Right lobe of liver (tissue), 6 donors: Measurements from ENCODE around the gene CYP19A1. TPM values are rescaled to one million over a fixed set of nuclear protein-coding genes. Genes with fewer than 3 reads are reported as not detected.

ENCODE experiments used
- ATAC-seq, 4 donors: fragments of 200-7000 bp; cut with Tn5 transposase; one replicate each; pipeline ENCODE4 v1.9.1; 2020; ENCODE audit warnings: mild to moderate bottlenecking in 4 of 4, moderate library complexity in 4 of 4
- DNase-seq, 3 donors: peaks; one replicate each; pipeline ENCODE4 v3.0.0-alpha.2; 2020
- H3K27ac ChIP-seq, 3 donors: fragments of 200-600 bp; one replicate each; pipeline ENCODE4 v1.8.0; 2022
- H3K27me3 ChIP-seq, 2 donors: fragments of 200-600 bp; one replicate each; pipeline ENCODE4 v1.8.0; 2022
- H3K36me3 ChIP-seq, 4 donors: fragments of 200-600 bp; sonication (generic) in 1 of 4; one replicate each; pipeline versions ENCODE4 v1.5.1 to v1.8.0; 2017 to 2022; ENCODE audit warnings: control low read depth in 1 of 4
- H3K4me1 ChIP-seq, 4 donors: fragments of 200-600 bp; sonication (generic) in 1 of 4; one replicate each; pipeline versions ENCODE4 v1.5.1 to v1.8.0; 2017 to 2022; ENCODE audit warnings: control low read depth in 1 of 4
- H3K4me3 ChIP-seq, 3 donors: fragments of 200-600 bp; one replicate each; pipeline ENCODE4 v1.8.0; 2022
- H3K9me3 ChIP-seq, 4 donors: fragments of 200-600 bp; sonication (generic) in 1 of 4; one replicate each; pipeline versions ENCODE4 v1.5.1 to v1.8.0; 2017 to 2022; ENCODE audit warnings: control low read depth in 1 of 4
- POLR2A ChIP-seq: fragments of 450-650 bp; IDR thresholded peaks from one replicate; pipeline ENCODE4 v1.6.1; 2017; ENCODE audit warnings: antibody characterized with exemption, mild to moderate bottlenecking
- WGBS: methylation state at CpG from one replicate; pipeline ENCODE4 v1.1.6; 2018; ENCODE audit warnings: low coverage, low lambda C conversion rate; ENCODE audit not compliant: insufficient coverage; ENCODE audit errors: missing lambda C conversion rate; 5-methylcytosine and 5-hydroxymethylcytosine counted together
- intact Hi-C, 2 donors: fragments of 100-400 bp; cut with DNase I; formaldehyde crosslinking; loops; one replicate each; pipeline versions ENCODE4 v1.11.2 to v1.14.1; 2022
- total RNA-seq, 6 experiments: library from RNA; depleted of rRNA in 2 of 6; stranded (reverse); fragments of >200 nt in 2 of 6; fragmentation: NEBNext Ultra II Directional in 3 of 6; extraction: Animal tissue kit (Norgen Biotek cat#: 25700) in 3 of 6; gene quantifications; one replicate each; pipeline versions ENCODE4 v1.1.0 to v1.2.4, GENCODE V29; 2016 to 2023
- TF ChIP-seq, protein P1 (sequence below), 4 donors: fragments of 200-600 bp in 3 of 4; fragments of 450-650 bp in 1 of 4; IDR thresholded peaks; one replicate each; pipeline versions ENCODE4 v1.5.1 to v1.8.0; 2016 to 2022; ENCODE audit warnings: antibody characterized with exemption in 4 of 4, mild to moderate bottlenecking in 2 of 4
- donor health status: DM: no; HTN: yes; CAD: no.
- donor health status: DM: no; HTN: no; CAD: no.
- donor health status: DM: no; HTN: no; CAD: no.
- donor health status: DM: no; HTN: yes; CAD: no.
- donor health status: DM: no; HTN: yes; CAD: no.

CYP19A1 gene
- total RNA-seq, 6 experiments from 2014 or later, result not detected

DNA sequence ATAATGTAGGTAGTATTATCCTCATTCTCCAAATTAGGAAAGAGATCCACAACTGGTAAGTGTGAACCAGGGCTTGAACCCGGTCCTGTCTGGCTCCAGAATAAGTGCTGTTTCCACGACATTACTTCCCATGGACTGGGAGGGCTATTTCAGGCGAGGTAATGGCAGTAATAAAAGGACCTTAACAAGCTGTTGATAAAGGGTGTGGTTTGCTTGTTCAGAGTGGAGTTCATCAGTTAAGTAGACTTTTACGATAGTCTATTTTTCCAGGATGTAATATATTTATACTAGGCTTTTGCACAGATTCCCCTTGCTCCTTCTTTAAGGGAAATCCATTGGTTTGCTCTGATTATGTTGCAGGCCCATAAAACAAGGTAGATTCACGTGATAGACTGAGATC is 155.3 kb downstream of the CYP19A1 start:
- Histone ChIP-seq H3K4me3 (no peak overlapping the region), H3K36me3 (no peaks in the 10 kb centered on the region), H3K27me3 (no peaks in the 10 kb centered on the region), H3K4me1 (no peaks in the 10 kb centered on the region), H3K9me3 (no peaks in the 10 kb centered on the region), H3K27ac (no peak overlapping the region)
- no peak for TF ChIP-seq POLR2A
- TF ChIP-seq, protein P1, sequence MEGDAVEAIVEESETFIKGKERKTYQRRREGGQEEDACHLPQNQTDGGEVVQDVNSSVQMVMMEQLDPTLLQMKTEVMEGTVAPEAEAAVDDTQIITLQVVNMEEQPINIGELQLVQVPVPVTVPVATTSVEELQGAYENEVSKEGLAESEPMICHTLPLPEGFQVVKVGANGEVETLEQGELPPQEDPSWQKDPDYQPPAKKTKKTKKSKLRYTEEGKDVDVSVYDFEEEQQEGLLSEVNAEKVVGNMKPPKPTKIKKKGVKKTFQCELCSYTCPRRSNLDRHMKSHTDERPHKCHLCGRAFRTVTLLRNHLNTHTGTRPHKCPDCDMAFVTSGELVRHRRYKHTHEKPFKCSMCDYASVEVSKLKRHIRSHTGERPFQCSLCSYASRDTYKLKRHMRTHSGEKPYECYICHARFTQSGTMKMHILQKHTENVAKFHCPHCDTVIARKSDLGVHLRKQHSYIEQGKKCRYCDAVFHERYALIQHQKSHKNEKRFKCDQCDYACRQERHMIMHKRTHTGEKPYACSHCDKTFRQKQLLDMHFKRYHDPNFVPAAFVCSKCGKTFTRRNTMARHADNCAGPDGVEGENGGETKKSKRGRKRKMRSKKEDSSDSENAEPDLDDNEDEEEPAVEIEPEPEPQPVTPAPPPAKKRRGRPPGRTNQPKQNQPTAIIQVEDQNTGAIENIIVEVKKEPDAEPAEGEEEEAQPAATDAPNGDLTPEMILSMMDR (IDR thresholded peaks at IDR 0.05), result no peak
- WGBS, result 69% methylated on average over 4 of the region's 5 CpGs
- DNase-seq (no peak), ATAC-seq (no peak)
- intact Hi-C loops, result no loop called here

DNA sequence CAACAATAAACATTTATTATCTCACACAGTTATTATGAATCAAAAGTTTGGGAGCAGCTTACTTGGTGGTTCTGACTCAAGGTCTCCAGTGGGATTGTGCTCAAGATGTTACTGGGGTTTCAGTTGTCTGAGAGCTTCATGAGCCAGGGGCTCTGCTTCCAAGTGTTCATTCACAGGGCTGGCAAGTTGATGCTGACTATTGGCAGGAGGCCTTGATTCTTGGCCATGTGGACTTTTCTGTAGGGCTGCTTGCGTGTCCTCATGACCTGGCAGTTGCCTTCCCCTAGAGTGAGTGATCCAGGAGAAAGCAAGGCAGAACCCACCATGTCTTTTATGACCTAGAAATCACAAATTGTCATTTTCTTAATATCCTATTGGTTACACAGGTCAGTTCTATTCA is 156.5 kb downstream of the CYP19A1 start:
- Histone ChIP-seq H3K4me3 (no peak overlapping the region), H3K27me3 (no peaks in the 10 kb centered on the region), H3K4me1 (no peaks in the 10 kb centered on the region), H3K36me3 (no peaks in the 10 kb centered on the region), H3K27ac (no peak overlapping the region), H3K9me3 (no peaks in the 10 kb centered on the region)
- DNase-seq, result no peak
- WGBS, result 38% methylated on average over 1 of the region's 1 CpG
- TF ChIP-seq, protein P1 (IDR thresholded peaks at IDR 0.05), result no peak
- TF ChIP-seq POLR2A, result no peak
- no peak for ATAC-seq
- intact Hi-C loops, result no loop called here

DNA sequence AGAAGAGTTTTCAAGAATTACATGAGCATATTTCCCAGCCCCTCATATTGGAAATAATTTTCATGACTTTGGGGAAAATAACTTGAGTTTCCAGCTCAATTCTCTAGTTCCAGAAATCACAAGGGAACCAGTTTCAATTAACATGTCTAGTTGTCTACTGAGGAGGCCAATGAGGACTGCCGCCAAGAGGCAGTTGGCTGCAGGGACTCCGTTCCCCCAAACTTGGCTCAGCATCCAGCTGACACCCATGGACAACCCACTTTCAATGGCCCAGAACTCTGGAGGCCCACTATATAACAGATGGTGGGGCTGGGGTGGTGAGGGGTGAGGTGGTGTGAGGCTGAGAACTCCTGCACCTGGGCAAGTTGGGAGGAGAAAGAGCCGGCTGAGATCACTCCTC is 157.2 kb downstream of the CYP19A1 start:
- H3K27me3 ChIP-seq, result no peaks in the 10 kb centered on the region
- WGBS, result 73% methylated on average over 2 of the region's 3 CpGs
- no peaks in the 10 kb centered on the region for H3K9me3 ChIP-seq
- no peaks in the 10 kb centered on the region for H3K36me3 ChIP-seq
- H3K4me1 ChIP-seq, result no peaks in the 10 kb centered on the region
- no peak overlapping the region for H3K27ac ChIP-seq
- no peak overlapping the region for H3K4me3 ChIP-seq
- ATAC-seq (no peak), DNase-seq (no peak)
- TF ChIP-seq, protein P1 (IDR thresholded peaks at IDR 0.05), result no peak
- no peak for TF ChIP-seq POLR2A
- intact Hi-C loops, result no loop called here

DNA sequence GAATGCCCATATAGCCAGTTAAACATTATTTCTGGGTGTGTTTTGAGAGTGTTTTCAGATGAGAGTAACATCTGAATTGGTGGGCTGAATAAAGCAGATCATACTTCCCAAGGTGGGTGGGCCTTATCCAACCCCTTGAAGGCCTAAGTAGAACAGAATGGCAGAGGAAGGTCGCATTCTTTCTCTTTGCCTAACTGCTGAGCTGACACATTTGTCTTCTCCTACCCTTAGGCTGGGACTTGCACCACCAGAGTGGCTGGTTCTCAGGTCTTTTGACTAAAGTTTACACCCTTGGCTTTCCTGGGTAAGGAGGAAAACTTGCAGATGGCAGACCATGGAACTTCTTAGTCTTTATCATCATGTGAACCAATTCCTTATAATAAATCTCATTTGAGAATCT is 157.9 kb downstream of the CYP19A1 start:
- intact Hi-C loops, result no loop called here
- H3K4me3 ChIP-seq, result no peak overlapping the region
- H3K27ac ChIP-seq, result no peak overlapping the region
- no peaks in the 10 kb centered on the region for H3K9me3 ChIP-seq
- no peak for DNase-seq
- WGBS, result 38% methylated on average over 1 of the region's 1 CpG
- no peaks in the 10 kb centered on the region for H3K4me1 ChIP-seq
- no peak for TF ChIP-seq POLR2A
- TF ChIP-seq, protein P1 (IDR thresholded peaks at IDR 0.05), result no peak
- no peaks in the 10 kb centered on the region for H3K27me3 ChIP-seq
- no peaks in the 10 kb centered on the region for H3K36me3 ChIP-seq
- ATAC-seq, result no peak

DNA sequence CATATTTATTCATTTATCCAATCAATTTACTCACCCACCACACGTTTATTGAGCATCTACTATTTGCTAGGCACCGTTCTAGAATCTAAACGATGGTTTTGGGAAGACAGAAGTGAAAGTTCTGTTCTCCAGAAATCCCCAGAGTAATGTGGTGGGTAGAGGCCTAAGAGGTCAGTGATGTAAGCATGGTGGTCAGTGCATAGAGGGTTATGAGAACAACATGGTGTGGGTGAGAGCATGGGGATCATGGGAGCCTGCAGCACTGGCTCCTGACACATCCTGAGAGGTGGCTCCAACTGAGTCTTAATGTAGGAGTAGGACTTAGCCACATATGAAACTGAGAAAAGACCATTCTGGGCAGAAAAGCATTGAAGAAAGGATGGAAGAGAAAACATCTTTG is 158.4 kb downstream of the CYP19A1 start:
- H3K27ac ChIP-seq, result no peak overlapping the region
- no peaks in the 10 kb centered on the region for H3K27me3 ChIP-seq
- H3K4me3 ChIP-seq, result no peak overlapping the region
- TF ChIP-seq POLR2A, result no peak
- TF ChIP-seq, protein P1 (IDR thresholded peaks at IDR 0.05), result no peak
- WGBS, result 60% methylated on average over 3 of the region's 3 CpGs
- no peaks in the 10 kb centered on the region for H3K9me3 ChIP-seq
- no peaks in the 10 kb centered on the region for H3K4me1 ChIP-seq
- DNase-seq, result no peak
- H3K36me3 ChIP-seq, result no peaks in the 10 kb centered on the region
- ATAC-seq, result no peak
- intact Hi-C loops, result no loop called here
